HL-60/S4 treated with retinoic acid at 250 ng/mL for 4 days and 3 days (cell line): Measurements from ENCODE around the gene SLC38A9.
"Not testable (repeated sequence)": the region's sequence is repeated elsewhere in the genome, so short reads cannot be mapped to it uniquely, and the experiment has no call there.

Experiments
- in situ Hi-C: fragments of 300-500 bp; cut with MboI; formaldehyde crosslinking; loops from 2 replicates; pipeline ENCODE4 v1.7.0; 2022; ENCODE audit warnings: low sequenced_read_pairs

The SLC38A9 gene

DNA sequence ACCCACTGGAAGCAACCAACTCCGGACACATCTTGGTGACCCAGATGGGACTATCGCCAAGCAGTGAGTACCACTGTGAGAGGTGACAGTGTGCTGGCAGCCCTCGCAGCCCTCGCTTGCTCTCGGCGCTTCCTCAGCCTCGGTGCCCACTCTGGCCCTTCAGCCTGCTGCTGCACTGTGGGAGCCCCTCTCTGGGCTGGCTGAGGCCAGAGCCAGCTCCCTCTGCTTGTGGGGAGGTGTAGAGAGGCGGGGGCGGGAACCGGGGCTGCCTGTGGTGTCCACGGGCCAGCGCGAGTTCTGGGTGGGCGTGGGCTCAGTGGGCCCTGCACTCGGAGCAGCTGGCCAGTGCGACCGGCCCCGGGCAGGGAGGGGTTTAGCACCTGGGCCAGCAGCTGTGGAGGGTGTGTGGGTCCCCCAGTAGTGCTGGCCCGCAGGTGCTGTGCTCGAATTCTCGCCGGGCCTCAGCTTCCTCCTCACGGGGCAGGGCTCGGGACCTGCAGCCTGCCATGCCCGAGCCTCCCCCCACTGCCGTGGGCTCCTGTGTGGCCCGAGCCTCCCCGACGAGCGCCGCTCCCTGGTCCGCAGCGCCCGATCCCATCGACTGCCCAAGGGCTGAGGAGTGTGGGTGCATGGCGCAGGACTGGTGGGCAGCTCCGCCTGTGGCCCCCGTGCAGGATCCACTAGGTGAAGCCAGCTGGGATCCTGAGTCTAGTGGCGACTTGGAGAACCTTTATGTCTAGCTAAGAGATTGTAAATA, 98.8 kb downstream of the SLC38A9 start:
- in situ Hi-C loops: no loop called here

DNA sequence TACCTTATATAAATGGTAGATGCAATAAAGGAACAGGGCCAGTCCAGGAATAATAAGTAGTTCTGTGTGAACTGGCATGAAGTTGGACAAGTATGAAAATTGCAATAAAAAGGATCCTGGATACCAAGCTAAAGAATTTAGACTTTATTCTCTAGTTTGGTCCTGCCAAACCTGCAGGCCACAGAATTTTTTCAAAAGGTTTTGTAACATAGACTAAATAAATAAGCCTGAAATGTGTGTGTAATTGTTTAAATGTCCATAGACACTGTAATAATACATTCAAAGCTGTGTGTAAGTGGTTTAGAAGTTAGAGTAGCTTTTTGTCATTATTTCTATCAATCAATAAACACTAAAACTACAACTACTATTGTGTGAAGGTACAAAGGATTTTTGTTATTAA, 101.6 kb downstream of the SLC38A9 start:
- in situ Hi-C loops: no loop called here

DNA sequence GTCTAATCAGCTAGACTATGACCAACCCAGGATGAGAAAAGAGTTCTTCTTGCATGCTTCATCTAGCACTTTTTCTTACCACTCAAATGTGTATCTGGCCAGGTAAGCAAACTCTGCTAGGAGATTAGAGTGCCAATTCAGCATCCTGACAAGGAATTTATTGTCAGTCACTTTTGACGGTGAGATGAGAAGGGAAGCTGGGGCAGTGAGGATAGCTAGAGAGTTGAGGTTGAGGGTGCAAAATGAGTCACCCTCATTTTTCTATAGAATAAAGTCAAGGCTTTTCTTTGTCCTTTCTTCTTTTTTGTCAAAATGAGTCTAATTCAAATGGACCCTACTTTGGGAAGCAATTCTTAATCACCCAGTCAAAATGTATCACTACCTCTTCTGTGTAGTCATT, 102.7 kb downstream of the SLC38A9 start:
- in situ Hi-C loops: no loop called here

DNA sequence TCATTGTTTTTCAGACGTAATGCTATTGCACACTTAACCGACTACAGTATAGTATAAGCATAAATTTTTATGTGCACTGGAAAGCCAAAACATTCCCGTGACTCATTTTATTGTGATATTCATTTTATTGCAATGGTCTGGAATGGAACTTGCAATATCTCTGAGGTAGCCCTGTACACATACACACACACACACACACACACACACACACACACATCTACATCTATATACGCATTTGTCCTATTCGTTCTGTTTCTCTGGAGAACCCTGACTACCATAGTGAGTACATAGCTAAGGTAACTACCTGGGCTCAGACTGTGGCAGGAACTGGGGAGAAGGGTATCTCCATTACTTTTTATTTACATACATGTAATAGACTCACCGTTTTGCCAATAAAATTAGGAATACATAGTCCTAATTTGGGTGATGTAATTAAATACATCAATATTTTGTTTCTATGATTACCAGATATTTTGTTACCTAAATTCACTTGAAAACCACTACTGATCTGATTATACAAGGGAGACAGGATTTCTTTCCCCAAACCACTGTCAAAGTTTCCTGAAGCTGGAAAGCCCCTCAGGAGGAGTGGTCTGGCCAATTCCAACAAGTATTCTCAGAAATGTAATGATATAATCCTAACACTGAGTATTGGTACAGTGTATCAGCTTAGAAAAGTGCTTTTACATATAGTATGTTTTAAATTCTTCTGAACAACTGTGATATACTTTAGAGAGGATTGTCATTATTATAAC, 103.4 kb downstream of the SLC38A9 start:
- in situ Hi-C loops: no loop called here

DNA sequence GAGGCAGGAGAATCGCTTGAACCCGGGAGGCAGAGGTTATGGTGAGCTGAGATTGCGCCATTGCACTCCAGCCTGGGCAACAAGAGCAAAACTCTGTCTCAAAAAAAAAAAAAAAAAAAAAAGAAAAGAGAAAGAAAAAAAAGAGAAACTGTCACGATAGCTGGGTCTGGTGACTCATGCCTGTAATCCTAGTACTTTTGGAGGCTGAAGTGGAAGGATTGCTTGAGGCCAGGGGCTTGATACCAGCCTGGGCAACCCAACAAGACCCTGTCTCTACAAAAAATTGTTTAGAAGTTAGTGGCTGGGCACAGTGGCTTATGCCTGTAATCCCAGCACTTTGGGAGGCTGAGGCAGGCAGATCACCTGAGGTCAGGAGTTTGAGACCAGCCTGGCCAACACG, 104.8 kb downstream of the SLC38A9 start:
- in situ Hi-C loops: not testable (repeated sequence)

DNA sequence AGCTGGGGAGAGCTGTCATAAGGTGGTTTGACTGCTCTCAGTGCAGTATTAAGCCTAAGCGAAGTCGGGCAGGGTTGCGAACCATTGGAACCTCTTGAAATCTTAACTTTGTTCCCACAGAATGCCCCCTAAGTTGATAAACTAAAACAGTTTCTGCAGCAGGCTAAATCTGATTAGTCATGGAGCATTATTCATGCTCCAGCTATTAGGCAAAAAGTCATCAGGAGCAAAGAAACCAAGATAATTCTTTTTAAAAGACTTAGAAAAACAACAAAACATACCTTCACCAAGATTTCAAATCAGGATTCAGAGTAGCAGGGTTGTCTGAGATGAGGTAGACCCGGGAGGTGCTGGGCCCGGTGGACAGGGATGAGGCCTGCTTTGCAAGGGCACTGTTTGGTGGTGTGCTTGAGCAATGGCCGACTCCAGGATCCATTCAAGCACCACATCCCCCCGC, 107.5 kb downstream of the SLC38A9 start:
- in situ Hi-C loops: no loop called here

DNA sequence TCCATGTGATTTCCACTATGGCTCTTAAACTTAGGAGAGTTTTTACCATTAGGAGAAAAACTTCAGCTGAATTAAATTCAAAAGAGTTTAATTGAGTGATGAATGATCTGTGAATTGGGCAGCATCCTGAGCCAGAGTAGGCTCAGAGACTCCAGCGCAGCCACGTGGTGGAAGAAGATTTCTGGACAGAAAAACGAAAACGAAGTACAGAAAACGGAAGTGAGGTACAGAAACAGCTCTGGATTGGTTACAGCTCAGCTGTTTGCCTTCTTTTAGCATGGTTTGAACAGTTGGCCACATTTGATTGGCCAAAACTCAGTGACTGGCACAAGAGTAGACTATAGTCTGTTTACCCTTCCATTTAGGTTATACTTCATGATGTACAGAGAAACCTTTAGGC, 108.2 kb downstream of the SLC38A9 start:
- in situ Hi-C loops: no loop called here

DNA sequence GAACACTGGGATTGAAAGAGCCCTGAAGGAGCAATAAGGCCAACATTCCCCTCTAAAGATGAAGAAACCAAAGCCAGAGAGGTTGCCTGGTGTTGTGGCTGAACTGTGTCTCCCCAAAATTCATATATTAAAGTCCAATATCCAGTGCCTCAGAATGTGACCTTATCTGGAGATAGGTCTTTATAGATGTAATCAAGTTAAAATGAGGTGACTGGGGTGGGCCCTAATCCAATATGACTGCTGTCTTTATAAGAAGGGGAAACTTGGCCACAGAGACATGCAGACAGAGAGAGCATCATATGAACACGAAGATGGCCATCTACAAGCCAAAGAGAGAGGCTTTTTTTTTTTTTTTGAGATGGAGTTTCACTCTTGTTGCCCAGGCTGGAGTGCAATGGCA, 110.5 kb downstream of the SLC38A9 start:
- in situ Hi-C loops: no loop called here

DNA sequence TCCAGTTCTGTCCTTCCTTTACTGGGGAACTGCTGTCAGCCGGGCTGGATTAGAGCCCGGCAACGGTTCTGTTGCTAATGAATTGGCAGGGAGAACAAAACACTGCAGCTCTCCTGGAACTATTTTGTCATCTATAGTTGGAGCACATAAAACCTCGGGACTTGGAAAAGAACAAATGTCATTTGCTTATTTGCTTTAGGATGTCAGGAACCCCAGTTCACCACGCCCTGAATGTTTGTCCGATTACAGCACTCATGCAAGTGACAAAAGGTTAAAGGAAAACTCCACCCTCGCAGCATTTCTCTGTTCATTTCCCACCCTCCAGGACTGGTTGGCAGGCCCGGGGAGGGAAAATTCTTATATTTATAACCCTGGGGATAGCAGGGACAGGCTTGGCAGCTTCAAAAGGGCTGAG, 110.9 kb downstream of the SLC38A9 start:
- in situ Hi-C loops: no loop called here

DNA sequence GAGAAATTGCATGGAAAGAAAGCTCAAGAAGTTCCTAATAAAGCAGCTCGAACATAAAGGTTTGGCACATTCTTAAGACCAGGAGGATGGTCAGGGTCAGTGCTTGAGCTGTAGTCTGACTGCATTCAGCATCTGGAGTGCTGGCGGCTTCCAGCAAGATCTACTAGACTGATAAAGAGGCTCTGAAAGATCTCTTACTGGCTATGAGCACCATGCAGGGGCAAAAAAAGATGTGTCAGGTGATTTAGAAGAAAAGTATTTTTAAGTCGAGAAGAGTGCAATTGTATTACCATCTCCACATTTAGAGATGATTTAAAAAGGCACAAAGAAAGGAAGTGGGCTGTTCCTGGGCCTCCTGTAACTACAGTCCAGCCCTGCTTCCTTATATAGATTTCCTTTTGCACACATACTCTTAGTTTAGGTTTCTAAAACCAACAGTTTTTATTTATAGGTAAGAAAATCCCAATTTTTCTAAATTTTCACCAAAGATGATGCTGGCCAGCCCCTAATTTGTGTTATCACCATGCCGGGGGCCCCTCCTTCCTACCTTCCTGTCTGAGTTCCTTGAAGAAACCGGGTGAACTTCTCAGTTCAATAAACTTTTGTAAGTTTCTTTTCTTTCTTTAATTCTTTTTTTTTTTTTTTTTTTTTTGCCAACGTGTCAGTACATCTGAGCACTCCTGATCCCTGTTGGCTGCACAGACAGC, 111.5 kb downstream of the SLC38A9 start:
- in situ Hi-C loops: no loop called here

DNA sequence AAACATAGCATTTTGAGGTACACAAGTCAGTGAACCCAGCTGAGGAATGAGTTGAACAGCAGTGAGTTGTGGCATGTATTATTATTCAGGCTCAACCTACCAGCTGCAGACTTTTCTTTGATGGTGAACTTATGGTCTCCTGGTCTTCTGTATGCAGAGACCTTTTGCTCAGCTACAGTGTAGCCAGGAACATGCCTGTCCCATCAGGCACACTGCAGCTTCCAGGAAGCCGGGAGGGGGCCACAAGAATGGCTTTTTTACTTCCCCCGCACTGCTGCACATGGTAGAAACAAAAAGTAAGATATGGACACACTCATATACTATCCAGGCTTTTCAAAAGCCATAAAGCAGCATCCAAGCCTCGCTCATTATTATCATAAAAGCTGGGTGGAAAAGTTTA, 112.0 kb downstream of the SLC38A9 start:
- in situ Hi-C loops: no loop called here

DNA sequence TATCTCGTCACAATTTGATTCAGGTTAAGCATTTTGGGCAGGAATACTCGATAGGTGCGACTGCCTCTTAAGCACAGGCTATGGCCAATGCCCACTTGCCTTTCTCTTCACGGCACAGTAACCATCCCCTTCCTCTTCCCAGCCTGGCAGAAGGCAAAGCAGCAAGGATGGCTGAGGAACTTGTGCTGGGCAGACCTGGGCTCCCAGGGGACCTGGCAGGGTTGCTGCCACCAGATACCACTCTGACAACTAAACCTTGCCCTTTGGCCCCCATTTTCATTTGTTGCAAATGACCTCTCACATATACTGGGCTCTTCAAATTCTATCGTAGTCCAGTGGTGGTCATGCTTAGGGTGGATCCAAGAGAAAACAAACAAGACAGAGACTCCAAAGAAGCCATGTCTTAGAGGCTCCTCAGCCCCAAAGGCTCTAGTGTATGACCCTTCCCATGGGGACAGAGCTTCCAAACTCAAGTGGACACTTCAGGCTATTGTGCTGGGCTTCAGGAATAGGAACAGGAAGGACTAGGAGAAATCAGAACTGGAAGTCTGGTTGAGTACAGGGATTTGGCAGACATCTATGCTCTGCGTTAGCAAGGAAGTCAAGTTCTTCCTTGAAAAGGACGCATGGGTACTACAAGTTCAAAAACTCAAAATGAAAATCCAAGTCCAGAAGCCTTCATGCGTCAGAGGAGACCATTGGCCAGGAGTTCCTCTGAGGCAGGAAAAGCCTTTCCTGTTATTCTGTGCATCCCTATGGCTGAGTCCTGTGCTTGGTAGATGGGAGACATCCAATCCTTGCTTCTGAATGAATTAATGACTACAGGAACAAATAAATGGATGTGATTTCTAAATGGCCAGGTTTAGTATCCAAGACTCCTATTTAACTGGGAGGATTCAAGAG, 112.7 kb downstream of the SLC38A9 start:
- in situ Hi-C loops: no loop called here

DNA sequence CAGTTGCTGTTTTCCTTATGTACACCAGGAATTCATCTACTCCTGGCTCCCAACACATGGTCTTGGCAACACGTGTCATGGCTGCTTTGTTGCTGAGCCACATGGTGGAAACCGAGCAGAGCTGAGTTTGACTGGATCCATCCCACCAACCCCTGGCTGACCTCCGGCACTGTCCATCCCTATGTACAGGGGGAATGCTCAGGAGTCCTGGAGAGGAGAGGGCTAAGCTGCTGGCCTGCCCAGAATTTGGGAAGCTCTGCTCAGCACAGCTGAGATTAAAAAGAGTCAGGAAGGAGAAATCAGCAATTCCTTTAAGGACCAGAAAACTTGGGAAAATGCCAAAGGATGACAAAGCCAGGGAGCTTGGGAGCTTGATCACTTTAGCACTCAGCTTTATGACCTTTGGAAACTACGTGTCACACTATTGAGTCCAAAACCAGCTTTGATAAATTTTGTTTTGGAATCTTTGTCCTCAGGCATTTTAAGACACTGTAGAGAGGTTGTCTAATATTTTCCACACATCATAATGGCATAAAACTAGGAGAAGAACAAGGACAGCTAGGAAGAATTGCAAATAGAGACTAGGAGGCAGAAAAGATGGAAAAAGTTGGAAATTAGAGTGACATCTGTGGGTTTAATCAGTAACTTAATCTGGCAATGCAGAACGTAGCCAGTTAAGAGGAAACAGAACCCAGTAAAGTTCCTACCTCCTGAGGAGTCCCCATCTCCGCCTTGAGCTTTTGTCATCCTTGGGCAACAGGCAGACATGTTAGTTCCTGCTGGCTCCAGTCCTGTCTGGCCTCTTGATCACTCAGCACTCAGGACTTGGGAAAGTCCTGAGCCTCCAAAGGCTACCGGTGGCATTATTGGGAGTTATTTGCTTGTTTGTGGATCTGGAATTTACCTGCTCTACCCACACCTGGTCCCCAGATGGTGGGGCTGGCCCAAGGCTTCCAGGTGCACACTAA, 114.8 kb downstream of the SLC38A9 start:
- in situ Hi-C loops: no loop called here

DNA sequence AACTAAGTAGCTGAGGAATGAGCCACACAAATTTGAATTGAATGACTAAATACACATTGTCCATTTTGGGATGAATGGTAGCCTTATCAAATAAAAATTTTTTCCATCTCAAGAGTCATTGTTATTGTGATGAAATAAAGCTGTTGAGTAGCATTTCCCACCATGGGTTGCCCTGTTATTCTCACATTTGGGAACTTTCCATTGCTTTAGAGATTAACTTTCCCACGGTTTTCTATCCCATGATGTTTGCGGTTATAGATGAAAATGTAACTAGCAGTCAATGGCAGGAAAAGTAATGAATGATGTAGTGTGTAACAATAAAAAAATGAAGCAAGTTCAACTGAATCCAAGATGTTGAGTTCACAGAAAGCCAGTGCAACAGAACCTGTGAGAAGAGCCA, 117.5 kb downstream of the SLC38A9 start:
- in situ Hi-C loops: no loop called here

DNA sequence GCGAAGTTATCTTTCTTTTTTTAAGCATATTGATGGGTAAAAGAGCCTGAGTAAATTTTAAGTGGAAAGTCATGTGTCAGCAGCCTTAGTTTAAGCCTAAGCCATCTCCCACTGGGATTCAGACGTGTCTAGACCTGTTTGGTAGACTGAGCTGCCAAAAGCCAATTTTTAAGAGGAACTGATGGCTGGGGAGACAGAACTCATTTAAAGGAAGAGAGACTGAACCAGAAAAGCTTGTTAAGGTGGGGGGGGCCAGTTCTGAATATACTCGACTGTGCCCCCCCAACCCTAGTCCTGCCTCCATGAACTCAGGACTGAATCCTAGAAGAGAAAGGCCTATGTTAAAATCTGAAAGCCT, 119.0 kb downstream of the SLC38A9 start:
- in situ Hi-C loops: no loop called here

DNA sequence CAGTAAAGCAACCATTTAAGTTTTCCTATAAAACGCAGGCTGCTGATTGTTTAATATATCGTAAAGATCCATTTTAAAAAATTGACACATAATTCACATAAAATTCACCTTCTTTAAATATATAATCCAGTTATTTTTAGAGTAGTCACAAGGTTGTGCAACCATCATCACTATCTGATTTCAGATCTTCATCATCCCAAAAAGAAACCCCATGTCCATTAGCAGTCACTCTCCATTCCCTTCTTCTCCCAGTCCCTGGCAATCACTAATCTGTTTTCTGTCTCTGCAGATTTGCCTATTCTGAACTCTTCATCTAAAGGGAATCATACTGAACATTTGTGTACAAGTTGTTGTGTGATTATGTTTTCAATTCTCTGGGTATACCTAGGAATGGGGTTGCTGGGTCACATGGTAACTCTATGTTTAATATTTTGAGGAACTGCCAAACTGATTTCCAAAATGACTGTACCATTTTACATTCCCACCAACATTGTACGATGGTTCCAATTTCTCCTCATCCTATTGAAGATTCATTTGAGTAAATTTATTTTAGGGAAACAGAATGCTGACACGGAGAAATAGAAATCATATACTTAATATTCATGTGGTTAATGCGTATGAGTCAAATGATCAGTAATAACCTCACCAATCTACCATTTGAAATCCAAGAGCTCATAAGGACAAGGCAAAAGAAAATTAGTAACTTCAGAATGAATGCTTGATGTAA, 119.6 kb downstream of the SLC38A9 start:
- in situ Hi-C loops: no loop called here

DNA sequence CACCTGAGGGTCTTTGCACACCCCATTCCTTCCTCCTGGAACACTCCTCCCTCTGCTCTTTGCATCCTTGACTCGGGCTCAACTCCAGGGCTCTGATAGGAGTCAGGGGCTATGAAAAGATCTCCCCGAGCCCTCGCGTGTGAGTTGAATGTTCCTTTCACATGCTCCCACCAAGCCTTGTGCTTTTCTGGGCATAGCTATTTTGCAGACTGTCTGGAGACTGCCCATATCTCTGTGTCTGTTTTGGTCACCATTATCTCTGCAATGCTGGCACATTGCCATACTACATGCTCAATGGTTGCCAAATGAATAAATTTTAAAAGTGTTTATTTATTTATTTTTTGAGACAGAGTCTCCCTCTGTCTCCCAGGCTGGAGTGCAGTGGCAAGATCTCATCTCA, 120.4 kb downstream of the SLC38A9 start:
- in situ Hi-C loops: no loop called here

DNA sequence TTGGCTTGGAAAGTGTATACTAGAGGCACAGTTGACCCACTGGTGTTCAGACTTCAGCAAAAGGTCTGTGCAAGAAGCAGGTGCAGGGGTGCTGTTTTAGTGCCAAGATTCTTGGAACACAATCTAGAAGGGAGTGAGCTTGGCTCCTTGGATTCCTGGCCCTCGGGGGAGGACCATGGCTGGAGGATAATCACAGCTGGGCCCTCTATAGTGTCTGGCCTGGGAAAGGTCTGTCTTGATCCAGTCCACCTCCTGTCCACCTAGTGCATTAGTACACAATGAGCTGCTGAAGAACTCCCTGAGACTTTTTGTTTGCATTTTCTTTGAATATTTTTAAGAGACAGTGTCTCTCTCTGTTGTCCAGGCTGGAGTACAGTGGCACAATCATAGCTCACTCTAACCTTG, 126.9 kb downstream of the SLC38A9 start:
- in situ Hi-C loops: no loop called here
